Measurements from ENCODE around the gene PCDHGA9. TPM values are rescaled to one million over a fixed set of nuclear protein-coding genes. Genes with fewer than 3 reads are reported as not detected.

PCDHGA9 gene
- total RNA-seq = 0.72 and 0.85 TPM in 2 replicates

DNA sequence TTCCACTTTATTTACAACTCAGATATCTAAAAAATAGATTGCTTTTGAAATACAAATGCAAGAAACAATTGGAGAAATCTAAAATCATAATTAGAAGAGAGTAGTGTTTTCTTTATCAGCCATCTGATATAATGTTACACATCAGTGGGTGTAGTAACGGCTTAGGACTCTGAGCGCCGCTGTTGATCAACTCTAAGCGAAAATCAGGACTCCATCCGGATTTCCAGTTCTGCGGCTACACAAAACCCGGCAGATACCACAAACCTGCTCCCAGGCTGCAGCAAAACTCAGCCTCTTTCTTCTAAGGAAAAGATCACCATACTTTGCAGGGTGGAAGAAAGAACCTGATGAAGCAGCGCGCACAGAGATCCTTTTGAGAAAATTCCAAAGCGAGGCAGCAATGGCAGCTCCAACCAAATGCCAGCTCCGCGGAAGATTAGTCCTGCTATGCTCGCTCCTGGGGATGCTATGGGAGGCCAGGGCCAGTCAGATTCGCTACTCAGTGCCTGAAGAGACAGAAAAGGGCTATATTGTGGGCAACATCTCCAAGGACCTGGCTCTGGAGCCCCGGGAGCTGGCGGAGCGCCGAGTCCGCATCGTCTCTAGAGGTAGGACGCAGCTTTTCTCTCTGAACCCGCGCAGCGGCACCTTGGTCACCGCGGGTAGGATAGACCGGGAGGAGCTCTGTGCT is at the start of gene PCDHGA9:
TSS of gene PCDHGA9 (plus strand) at position 226 of the 691 bp plus-strand sequence. CDS start at position 401, 175 bp downstream.

DNA sequence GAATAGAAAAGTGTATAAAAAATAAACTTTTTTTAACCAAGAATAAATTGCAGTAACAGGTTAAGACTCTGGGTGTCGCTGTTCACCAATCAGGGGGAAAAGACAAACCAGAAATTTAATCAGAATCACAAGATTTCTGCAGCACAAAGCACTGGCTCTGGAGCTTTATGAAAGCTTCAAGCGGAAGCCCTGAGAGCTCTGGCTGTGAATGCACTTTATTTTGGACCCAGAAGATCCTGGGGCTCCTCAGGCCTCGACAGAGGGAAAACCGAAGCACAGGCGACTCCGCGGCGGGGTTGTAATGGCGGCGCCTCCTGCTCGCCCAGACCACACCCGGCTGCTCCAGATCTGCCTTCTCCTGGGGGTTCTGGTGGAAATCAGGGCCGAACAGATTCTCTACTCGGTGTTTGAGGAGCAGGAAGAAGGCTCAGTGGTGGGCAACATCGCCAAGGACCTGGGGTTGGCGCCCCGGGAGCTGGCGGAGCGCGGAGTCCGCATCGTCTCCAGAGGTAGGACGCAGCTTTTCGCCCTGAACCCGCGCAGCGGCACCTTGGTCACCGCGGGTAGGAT is 47.6 kb upstream of the PCDHGA9 start, which contains the start of gene PCDHGA4:
TSS of gene PCDHGA4 (plus strand) at position 122 of the 570 bp plus-strand sequence. CDS start at position 209, 87 bp downstream.

DNA sequence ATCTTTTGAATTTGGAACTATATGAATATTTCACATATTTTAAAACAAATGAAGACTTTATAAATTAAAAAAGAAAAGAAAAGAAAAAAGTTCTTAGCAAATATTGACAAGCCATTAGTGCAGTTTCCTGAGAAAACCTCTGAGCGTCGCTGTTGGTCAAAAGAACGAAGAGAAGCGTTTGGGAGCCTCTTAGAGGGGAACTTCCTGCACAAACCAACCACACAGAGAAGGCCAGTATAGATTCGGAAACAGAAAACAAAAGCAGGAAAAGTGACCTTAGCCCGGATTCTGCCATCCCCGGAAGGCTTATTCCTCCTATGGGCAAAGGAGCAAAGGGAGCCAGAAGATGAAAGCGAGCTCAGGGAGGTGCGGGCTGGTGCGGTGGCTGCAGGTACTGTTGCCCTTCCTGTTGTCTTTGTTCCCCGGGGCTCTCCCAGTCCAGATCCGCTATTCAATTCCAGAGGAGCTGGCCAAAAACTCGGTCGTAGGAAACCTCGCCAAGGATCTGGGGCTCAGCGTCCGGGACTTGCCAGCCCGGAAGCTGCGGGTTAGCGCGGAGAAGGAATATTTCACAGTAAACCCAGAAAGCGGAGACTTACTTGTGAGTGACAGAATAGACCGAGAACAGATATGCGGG is 42.7 kb upstream of the PCDHGA9 start, which contains the start of gene PCDHGB2:
TSS of gene PCDHGB2 (plus strand) at position 205 of the 637 bp plus-strand sequence. CDS start at position 347, 142 bp downstream.

DNA sequence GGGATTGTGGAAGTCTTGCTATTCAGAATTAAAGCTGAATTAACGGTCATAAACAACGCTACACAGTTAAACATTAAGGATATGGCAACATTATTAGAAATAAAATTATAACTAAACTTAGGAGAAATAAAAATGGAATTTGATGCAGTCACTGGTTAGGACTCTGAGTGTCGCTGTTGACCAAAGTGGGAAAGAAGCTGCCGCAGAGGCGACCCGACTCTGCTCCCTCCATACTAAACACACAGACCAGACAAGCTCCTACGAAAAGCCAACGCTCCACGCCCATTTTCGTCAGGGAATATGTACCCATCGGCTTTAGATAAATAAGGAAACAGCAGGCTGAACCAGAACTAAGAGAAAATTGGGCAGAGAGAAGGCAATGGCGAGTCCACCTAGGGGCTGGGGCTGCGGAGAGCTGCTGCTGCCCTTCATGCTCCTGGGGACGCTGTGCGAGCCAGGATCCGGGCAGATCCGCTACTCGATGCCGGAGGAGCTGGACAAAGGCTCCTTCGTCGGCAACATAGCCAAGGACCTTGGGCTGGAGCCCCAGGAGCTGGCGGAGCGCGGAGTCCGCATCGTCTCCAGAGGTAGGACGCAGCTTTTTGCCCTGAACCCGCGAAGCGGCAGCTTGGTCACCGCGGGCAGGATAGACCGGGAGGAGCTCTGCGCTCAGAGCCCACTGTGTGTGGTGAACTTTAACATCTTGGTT is 38.5 kb upstream of the PCDHGA9 start, which contains the start of gene PCDHGA5:
TSS of gene PCDHGA5 (plus strand) at position 211 of the 709 bp plus-strand sequence. CDS start at position 380, 169 bp downstream.

GRCh38 chr5:141369994-141370848 is 32.4 kb upstream of the PCDHGA9 start, which contains the start of gene PCDHGB3:
Gene PCDHGB3, plus strand, starts transcription at chr5:141370242. Its CDS starts 153 bp downstream, at chr5:141370395.

GRCh38 chr5:141373673-141374317 is 28.8 kb upstream of the PCDHGA9 start, which contains the start of gene PCDHGA6:
Gene PCDHGA6, plus strand, starts transcription at chr5:141373891. Its CDS starts 193 bp downstream, at chr5:141374084.

GRCh38 chr5:141382469-141383294 is 19.9 kb upstream of the PCDHGA9 start, which contains the start of gene PCDHGA7:
Gene PCDHGA7, plus strand, starts transcription at chr5:141382742. Its CDS starts 158 bp downstream, at chr5:141382900.

GRCh38 chr5:141387557-141388311 is 14.8 kb upstream of the PCDHGA9 start, which contains the start of gene PCDHGB4:
Gene PCDHGB4, plus strand, starts transcription at chr5:141387698. Its CDS starts 187 bp downstream, at chr5:141387885.

DNA sequence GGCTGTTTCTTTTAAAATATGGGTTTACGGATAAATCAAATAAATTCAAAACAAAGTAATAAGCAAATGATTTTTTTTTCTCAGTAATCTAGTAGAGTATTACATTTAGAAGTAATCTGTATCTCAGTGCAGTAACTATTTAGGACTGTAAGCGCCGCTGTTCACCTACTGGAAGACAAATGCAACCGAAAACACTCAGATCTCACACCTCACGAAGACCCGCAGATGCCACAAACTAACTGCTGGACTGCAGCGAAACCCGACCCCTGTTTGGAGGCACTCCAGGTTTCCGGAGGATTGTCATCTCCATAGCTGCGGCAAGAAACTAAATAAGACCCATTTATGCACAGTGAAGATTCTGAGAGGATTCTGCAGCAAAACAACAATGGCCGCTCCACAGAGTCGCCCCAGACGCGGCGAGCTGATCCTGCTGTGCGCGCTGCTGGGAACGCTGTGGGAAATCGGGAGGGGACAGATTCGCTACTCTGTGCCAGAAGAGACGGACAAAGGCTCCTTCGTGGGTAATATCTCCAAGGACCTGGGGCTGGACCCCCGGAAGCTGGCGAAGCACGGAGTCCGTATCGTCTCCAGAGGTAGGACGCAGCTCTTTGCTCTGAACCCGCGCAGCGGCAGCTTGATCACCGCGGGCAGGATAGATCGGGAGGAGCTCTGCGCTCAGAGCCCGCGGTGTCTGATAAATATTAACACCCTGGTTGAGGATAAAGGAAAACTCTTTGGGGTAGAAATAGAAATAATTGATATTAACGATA is 10.0 kb upstream of the PCDHGA9 start, which contains the start of gene PCDHGA8:
TSS of gene PCDHGA8 (plus strand) at position 205 of the 770 bp plus-strand sequence. CDS start at position 386, 181 bp downstream.

GRCh38 chr5:141397756-141398551 is 4.6 kb upstream of the PCDHGA9 start, which contains the start of gene PCDHGB5:
Gene PCDHGB5, plus strand, starts transcription at chr5:141397947. Its CDS starts 181 bp downstream, at chr5:141398128.

GRCh38 chr5:141407790-141408505 is 5.4 kb downstream of the PCDHGA9 start, which contains the start of gene PCDHGB6:
Gene PCDHGB6, plus strand, starts transcription at chr5:141408021. Its CDS starts 182 bp downstream, at chr5:141408203.

GRCh38 chr5:141412854-141413539 is 10.4 kb downstream of the PCDHGA9 start, which contains the start of gene PCDHGA10:
Gene PCDHGA10, plus strand, starts transcription at chr5:141412987. Its CDS starts 189 bp downstream, at chr5:141413176.

DNA sequence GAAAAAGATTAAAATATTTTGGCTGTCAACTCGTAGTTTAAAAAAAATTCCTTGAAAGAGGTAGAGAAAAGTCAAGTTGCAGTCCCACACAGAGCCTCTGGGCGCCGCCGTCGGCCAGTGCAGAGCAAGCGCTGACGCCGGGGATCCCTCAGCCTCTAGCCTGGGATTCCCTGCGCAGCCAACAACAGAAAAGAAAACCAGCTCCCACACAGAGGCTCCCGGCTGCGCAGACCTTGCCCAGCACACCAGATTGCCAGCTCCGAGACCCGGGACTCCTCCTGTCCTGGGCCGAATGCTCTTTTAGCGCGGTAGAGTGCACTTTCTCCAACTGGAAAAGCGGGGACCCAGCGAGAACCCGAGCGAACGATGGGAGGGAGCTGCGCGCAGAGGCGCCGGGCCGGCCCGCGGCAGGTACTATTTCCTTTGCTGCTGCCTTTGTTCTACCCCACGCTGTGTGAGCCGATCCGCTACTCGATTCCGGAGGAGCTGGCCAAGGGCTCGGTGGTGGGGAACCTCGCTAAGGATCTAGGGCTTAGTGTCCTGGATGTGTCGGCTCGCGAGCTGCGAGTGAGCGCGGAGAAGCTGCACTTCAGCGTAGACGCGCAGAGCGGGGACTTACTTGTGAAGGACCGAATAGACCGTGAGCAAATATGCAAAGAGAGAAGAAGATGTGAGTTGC is 15.1 kb downstream of the PCDHGA9 start, which contains the start of gene PCDHGB7:
TSS of gene PCDHGB7 (plus strand) at position 184 of the 679 bp plus-strand sequence. CDS start at position 367, 183 bp downstream.

GRCh38 chr5:141420855-141421488 is 18.4 kb downstream of the PCDHGA9 start, which contains the start of gene PCDHGA11:
Gene PCDHGA11, plus strand, starts transcription at chr5:141421051. Its CDS starts 177 bp downstream, at chr5:141421228.

